GM18517 (cell line): ENCODE results near the gene NECAP2.

Experiments used
- ATAC-seq: cut with Tn5 transposase; IDR thresholded peaks from one replicate; pipeline ENCODE4 v1.9.1; 2021; ENCODE audit warnings: mild to moderate bottlenecking, moderate library complexity; ENCODE audit not compliant: unreplicated experiment

The NECAP2 gene

DNA sequence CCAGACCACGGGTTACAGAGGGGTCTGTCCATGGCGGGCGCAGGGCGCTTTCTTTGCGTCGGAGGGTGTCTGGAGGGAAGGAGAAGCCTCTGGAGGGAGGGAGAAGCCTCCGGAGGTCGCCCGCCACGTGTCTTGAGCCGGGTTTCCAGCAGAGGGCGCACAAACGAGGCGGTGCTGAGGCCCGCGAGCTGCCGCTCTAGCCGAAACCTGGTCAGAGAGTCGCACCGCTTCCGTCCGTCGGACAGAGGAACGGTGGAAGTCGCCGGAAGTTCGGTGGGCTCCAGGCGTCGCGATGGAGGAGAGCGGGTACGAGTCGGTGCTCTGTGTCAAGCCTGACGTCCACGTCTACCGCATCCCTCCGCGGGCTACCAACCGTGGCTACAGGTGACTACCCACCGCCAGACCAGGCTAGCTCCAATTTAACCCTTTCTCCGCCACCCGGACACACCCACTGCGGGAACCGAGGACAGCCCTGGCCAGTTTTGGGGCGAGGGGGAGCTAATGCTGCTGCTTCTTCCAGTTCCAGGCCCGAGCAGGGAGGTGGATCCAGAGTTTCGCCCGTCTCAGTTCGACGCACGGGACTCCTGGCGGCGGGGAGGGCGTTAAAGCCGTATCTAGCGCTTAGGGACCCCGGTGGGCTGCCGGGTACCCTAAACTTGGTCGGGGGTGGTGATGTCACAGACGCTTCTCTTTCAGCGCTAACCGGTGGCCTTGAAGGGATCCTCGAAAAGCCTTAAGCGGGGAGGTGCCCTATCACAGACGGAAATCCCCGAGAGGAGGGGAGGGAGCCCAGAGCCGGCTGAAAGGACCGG lies at the start of gene NECAP2:
Gene NECAP2, plus strand, starts transcription at position 255 of the 812 bp plus-strand sequence. Its CDS starts 38 bp downstream, at position 293.
- ATAC-seq, result peak; percentile 86

GRCh38 chr1:16391411-16391810 lies 49.1 kb upstream of the NECAP2 start:
- no peak for ATAC-seq

DNA sequence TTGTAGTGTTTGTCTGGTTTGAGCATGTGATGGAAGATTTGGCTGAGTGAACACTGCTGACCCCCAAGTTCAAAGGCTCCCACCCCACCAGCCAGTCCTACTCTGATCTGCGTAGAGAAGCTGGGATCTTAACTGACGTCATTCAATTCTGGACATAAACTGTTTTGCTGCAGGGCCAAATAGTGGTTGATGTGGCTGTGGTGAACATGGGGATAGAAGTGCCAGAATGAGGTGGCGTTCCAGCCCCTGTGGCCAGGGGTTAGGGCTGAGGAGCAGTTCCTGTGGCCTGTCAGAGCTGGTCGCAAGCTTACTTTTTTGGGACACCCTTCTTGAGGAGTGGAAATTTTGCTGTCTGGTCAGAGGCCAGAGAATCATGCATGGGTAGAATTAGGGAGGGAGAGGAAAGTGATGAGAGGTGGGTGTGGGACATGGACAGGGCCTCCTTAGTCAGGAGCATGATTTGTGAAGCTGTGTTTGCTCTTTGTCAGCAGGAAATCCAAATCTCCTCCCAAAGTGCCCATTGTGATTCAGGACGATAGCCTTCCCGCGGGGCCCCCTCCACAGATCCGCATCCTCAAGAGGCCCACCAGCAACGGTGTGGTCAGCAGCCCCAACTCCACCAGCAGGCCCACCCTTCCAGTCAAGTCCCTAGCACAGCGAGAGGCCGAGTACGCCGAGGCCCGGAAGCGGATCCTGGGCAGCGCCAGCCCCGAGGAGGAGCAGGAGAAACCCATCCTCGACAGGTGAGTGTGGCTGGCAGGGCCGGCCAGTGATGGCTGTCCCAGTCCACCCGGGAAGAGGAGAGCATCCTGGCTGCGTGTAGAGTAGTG lies 47.6 kb upstream of the NECAP2 start:
- ATAC-seq, result no peak

GRCh38 chr1:16393570-16394521 lies 46.7 kb upstream of the NECAP2 start:
- ATAC-seq, result no peak

DNA sequence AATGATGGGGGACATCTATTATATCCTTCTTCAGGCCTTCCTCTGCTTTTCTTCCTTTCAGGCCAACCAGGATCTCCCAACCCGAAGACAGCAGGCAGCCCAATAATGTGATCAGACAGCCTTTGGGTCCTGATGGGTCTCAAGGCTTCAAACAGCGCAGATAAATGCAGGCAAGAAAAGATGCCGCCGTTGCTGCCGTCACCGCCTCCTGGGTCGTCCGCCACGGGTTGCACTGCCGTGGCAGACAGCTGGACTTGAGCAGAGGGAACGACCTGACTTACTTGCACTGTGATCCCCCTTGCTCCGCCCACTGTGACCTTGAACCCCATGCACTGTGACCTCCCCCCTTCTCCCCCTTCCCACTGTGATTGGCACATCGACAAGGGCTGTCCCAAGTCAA lies 45.5 kb upstream of the NECAP2 start:
- no peak for ATAC-seq

GRCh38 chr1:16396591-16396990 lies 43.9 kb upstream of the NECAP2 start:
- no peak for ATAC-seq

GRCh38 chr1:16397120-16397519 lies 43.4 kb upstream of the NECAP2 start:
- ATAC-seq, result no peak

DNA sequence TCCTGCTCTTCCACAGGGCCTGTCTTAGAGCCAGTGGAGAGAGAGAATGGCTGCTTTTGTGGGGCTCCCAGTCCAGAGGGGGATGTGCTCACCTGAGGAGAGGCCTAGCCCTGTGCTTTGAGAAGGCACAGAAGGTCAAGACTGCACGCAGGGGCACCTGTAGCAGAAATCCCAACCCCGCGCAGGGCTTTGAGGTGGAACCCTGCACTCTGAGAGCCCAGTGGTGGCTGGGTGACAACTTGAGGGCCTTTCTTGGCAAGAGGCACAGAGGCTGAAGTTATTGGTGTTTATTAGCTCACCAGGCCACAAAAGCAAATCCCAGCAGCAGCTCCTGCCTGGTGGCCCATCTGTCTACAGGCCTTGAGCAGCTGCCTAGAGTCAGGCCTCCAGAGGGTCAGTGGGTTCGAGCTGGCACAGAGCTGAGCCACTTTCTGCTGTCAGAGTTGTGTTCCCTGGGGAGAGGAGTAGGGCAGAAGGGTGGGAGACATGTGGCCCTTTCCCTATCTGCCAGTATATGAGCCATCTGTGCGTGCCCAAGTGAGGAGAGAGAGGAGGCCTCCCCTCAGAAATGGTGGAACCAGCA lies 42.1 kb upstream of the NECAP2 start:
- ATAC-seq, result no peak

DNA sequence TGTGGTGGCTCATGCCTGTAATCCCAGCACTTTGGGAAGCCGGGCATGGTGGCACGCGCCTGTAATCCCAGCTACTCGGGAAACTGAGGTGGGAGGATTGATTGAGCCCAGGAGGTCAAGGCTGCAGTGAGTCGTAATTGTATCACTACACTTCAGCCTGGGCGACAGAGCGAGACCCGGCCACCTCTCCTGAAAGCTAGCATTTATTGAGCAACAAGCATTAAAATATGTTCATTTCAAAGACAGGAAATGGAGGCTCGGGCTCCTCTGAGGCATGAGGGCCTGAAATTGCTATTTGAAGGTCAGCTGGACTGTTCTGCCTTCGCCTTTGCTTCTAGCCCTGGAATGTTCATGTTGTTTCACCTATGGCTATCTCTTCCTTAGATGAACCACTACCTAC lies 37.8 kb upstream of the NECAP2 start:
- no peak for ATAC-seq

GRCh38 chr1:16405441-16405840 lies 35.1 kb upstream of the NECAP2 start:
- ATAC-seq, result no peak

DNA sequence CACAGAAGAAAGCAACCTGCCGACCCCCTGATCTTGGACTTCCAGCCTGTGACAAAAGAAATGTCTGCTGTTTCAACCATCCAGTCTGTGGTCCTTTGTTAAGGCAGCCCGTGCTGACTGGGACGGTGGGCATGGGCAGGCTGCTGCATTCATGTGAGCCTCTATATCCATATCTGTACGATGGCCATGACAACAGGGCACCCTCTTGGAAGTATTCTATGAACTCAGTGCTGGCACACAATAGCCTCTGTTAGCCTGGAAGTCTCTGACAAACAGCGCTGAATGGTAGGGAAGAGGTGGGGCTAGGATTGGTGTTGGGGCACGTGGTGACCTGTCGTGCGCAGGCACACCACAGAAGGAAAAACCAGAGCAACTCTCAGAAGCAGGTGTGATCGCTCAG lies 33.7 kb upstream of the NECAP2 start:
- ATAC-seq, result no peak

DNA sequence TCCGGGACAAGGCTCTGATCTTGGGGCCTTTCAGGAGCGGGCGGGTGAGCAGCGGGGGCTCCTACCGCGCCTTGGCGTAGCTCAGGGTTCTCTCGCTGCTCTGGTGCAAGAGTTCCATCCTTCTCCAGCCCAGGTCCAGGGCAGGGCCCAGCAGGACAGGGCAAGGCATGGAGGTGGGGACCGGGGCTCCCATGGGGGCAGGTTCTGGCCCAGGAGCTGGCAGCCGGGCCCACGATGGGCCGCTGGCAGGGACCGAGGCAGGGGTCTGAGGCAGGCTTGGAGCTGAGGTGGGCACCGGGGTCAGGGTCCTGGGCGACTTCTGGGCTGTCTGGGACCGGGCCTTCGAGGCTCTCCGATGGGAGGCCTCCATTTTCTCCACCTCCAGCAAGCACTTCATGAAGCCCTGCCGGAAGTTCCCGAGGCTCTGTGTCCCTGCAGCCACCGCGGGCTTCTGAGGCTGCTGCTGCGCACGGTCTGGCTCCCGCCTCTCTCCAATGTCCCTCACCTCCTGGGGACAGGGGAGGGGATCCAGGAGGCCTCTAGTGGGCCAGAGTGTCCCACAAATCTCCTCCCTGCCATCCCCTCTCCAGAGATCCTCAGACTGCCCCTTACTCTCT lies 30.9 kb upstream of the NECAP2 start:
- ATAC-seq, result no peak

DNA sequence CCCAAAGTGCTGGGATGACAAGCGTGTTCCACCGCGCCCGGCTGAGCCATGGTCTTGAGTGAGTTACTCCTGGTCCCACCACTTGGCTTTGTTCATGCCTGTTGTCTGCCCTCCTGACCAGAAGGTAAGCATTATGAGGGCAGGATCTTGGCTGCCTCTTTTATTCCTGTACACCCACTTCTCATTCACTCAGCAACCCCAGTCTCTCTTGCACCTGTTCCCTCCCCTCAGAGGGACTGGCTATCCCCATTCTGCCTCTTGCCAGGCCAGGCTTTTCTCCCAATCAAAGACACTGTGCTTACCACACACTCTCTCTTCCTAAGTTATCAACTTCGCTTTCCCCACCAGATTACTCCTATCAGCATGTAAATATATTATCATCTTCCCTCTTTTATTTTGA lies 29.7 kb upstream of the NECAP2 start:
- ATAC-seq, result no peak

GRCh38 chr1:16413191-16413590 lies 27.3 kb upstream of the NECAP2 start:
- no peak for ATAC-seq

- ATAC-seq, result no peak
These were observed 21.6 kb upstream of the NECAP2 start for GRCh38 chr1:16418823-16419425.

DNA sequence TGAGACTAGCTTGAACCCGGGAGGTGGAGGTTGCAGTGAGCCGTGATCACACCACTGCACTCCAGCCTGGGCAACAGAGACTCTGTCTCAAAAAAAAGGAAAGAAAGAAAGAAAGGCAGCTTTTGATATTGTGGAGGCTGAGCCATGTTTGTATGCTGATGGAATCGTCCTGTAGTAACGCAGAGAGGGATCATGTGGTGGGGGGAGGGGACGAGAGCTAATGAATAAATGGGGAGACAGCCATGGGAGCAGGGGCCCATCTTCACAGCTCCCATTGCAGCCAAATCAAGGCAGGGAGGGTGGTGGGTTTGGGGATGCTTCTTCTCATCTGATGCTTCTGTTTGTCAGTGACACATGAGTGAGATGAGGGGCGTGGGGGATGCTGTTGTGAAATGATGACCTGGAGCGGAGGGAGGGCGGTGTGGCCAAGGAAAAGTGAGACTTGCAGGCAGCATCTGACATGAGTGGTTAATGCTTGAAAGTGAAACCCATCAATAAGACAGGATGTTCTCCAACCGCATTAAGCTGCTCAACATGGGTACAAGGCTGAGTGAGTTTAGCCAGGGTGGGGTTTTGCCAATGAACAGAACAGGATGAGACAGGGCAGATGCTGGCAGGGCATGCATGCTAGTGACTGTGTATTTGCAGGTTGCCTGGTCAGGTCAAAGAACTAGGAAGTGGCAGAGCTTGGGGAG lies 20.0 kb upstream of the NECAP2 start:
- ATAC-seq, result no peak

GRCh38 chr1:16421201-16421600 lies 19.3 kb upstream of the NECAP2 start:
- ATAC-seq, result no peak

DNA sequence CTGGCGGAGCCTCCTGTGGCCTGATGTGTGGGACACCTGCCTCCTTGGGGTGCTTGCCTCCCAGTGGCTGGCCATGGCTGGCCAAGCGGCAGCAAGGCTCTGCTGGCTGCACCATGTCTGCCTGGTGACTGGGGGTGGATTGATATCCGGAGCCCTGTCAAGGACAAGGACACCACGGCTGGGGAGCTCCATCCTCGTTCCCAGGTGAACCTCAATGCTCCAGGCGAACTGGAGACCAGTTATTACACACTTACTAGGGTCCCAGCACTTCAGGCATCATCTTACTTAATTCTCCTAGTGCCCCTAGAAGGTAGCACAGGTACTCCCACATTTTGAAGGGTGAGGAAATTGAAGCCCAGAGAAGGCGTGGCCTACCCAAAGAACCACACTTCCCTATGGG lies 18.5 kb upstream of the NECAP2 start:
- no peak for ATAC-seq
